ENCODE data around the gene ZCCHC14.

The ZCCHC14 gene

GRCh38 chr16:87424266-87424665 is 68.6 kb downstream of the ZCCHC14 start:
- DNase-seq, result no peak

- DNase-seq, result no peak
These were observed 69.4 kb downstream of the ZCCHC14 start for GRCh38 chr16:87423429-87423828.

GRCh38 chr16:87422106-87422505 is 70.7 kb downstream of the ZCCHC14 start:
- no peak for DNase-seq

- DNase-seq, result no peak
These were observed 71.6 kb downstream of the ZCCHC14 start for GRCh38 chr16:87421003-87421912.

GRCh38 chr16:87420026-87421002 is 72.5 kb downstream of the ZCCHC14 start:
- DNase-seq, result no peak

GRCh38 chr16:87418644-87419043 is 74.2 kb downstream of the ZCCHC14 start:
- DNase-seq, result no peak

- DNase-seq, result no peak
These were observed 74.6 kb downstream of the ZCCHC14 start for GRCh38 chr16:87418216-87418615.

- DNase-seq, result no peak
These were observed 75.3 kb downstream of the ZCCHC14 start for GRCh38 chr16:87417528-87417910.

- no peak for DNase-seq
These were observed 75.8 kb downstream of the ZCCHC14 start for GRCh38 chr16:87416826-87417527.

GRCh38 chr16:87415441-87415840 is 77.4 kb downstream of the ZCCHC14 start:
- no peak for DNase-seq

GRCh38 chr16:87414251-87414680 is 78.6 kb downstream of the ZCCHC14 start:
- DNase-seq, result no peak

GRCh38 chr16:87412996-87413421 is 79.8 kb downstream of the ZCCHC14 start:
- no peak for DNase-seq

GRCh38 chr16:87412371-87412995 is 80.3 kb downstream of the ZCCHC14 start:
- DNase-seq, result no peak

GRCh38 chr16:87411375-87412271 is 81.2 kb downstream of the ZCCHC14 start:
- DNase-seq, result no peak

GRCh38 chr16:87410968-87411367 is 81.9 kb downstream of the ZCCHC14 start:
- DNase-seq, result no peak

- no peak for DNase-seq
These were observed 82.3 kb downstream of the ZCCHC14 start for GRCh38 chr16:87410530-87410929.

- DNase-seq, result no peak
These were observed 83.0 kb downstream of the ZCCHC14 start for GRCh38 chr16:87409781-87410180.

- DNase-seq, result no peak
These were observed 83.7 kb downstream of the ZCCHC14 start for GRCh38 chr16:87409153-87409552.

GRCh38 chr16:87407511-87408112 is 85.2 kb downstream of the ZCCHC14 start:
- DNase-seq, result no peak

GRCh38 chr16:87406495-87407088 is 86.2 kb downstream of the ZCCHC14 start:
- DNase-seq, result no peak
